Activated naive CD4-positive, alpha-beta T cell treated with anti-CD3 and anti-CD28 coated beads, Interleukin-2, amount 50 U/mL, for 16 hours (primary cell): ENCODE results near the gene PMCH.
"Not testable (repeated sequence)": the region's sequence is repeated elsewhere in the genome, so short reads cannot be mapped to it uniquely, and the experiment has no call there.

Experiments used
- DNase-seq: peaks from one replicate; pipeline ENCODE4 v3.0.0-alpha.2; 2020

Gene PMCH, protein sequence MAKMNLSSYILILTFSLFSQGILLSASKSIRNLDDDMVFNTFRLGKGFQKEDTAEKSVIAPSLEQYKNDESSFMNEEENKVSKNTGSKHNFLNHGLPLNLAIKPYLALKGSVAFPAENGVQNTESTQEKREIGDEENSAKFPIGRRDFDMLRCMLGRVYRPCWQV

DNA sequence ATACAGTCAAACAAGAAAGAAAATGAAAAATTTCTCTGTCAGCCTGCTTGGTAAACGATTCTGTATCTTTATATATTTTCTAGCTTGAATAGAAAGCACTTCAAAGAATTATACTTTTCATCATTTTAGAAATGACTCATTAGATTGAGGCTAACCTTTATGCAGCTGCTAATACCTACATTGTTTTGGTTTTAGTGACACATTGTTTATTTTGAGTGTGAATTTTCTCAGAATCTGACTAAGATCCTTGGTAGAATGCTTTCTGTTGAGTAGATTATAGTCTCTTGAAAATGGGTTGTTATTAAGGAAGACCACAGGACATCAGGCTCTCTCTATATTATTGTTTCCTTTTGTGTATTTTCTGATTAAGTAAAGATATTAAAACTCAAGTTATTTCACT is at the start of gene PMCH:
TSS of gene PMCH (minus strand) at position 45 of the 400 bp plus-strand sequence. CDS start 63 bp downstream, outside the sequence.
- no peak for DNase-seq

DNA sequence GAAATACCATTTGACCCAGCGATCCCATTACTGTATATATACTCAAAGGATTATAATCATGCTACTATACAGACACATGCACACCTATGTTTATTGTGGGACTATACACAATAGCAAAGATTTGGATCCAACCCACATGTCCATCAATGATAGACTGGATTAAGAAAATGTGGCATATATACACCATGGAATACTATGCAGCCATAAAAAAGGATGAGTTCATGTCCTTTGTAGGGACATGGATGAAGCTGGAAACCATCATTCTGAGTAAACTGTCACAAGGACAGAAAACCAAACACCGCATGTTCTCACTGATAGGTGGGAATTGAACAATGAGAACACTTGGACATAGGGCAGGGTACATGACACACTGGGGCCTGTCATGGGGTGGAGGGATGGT is 43.2 kb upstream of the PMCH start:
- DNase-seq: not testable (repeated sequence)

DNA sequence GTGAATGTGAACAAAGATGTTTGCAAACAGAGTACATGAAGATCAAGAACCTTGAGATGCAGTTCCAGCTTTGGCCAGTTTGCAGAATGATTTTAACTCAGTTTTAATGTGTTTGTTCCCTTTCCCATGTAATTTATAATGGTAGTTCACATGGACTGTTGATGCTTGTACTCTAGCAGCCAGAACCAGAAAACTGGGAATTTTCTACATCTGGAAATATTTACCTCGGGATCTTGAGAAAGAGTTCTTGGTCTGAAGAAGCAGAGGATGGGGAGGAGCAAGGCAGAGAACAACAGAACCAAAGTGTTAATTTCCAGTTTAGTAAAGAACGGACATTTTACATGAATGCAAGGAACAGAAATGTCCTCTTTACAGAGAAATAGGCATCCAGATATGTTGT is 37.0 kb upstream of the PMCH start:
- DNase-seq: no peak

DNA sequence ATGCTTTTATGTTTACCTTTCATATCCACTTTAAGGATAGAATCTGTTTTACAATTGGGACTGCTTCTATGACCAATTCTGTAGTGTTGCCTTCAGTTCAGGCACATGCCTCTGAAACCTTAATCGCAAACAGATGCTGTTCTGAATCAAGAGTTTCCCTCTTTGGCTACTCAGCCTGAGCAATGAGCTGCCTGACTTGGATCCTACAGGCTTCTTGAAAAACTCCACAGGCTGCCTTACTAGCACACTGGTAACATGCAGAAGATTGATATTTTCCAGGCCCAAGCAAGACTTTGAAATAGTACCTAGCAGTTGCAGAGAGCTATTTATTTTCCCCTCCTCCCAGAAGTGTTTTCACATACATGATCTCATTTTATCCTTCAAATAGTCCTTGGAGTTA is 34.8 kb upstream of the PMCH start:
- DNase-seq: no peak

DNA sequence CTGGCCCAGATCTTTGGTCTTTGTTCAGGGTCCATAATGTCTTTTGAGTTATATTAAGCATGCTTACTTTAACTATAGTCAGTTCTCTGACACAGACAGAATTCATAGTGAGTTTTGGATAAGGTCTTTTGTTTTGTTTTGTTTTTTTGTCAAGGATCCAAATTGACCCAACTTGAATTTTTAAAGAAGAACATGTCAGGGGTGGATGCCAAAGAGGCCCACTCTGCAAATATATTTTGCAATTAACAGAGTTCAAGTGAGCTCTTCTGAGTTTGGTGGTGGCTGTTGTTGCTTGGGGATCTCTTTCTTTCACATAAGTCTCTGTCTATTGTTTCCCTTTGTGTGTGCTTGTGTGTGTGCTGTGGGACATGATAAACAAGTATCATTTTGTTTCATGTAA is 34.4 kb upstream of the PMCH start:
- no peak for DNase-seq

DNA sequence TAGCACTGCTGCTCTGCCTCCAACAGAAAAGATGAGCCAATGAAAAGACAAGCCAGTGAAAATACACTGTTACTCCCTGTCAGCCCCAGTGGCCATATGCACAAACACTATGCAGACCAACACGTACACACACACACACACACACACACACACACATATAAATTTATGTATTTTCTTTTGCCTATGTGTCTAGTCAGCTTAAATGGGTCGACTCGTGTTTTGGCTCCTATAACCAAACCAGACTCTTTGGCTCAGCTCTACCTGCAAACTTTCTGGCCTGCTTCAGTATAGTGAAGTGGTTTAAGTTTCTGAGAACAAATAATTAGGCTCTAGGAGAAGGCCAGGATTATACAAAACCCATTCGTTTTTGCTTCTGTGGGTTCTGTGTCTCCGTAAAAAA is 30.3 kb upstream of the PMCH start:
- no peak for DNase-seq

DNA sequence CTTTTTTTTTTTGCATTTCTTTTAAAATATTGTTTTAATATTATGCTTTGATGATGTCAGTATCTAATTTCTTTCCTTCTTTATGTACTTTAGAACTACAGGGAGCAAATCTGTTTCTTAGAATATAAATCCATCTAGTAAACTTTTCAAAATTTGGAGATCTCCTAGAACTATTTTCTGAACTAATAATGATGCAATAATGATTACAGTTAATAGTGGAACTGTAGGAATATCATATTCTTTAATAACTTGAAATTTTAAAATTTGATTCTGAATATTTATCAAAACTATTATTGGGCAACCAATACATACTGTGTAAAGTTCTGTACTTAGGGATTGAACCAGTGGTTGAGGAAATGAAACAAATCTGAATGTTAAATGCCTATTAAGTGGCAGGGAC is 23.1 kb upstream of the PMCH start:
- DNase-seq: no peak

DNA sequence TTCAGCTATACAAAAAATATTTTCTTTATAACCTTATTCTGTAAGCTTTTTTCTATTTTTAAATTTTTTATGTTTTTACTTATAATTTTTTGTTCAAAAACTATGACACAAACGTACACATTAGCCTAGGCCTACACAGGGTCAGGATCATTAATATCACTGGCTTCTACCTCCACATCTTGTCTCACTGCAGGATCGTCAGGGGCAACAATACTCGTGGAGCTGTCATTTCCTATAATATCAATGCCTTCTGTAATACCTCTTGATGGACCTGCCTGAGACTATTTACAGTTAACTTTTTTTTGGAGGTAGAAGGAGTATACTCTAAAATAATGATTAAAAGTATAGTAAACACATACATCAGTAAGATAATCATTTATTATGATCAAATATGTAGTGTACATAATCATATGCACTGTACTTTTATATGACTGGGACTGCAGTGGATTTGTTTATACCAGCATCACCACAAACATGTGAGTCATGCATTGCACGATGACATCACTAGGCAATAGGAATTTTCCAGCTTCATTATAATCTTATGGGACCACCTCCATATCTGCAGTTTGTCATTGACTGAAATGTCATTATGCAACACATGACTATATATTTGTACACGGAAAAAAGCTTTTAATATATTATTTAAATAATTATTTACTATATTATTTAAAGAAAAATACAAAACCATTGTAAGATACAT is 18.5 kb upstream of the PMCH start:
- DNase-seq: no peak

DNA sequence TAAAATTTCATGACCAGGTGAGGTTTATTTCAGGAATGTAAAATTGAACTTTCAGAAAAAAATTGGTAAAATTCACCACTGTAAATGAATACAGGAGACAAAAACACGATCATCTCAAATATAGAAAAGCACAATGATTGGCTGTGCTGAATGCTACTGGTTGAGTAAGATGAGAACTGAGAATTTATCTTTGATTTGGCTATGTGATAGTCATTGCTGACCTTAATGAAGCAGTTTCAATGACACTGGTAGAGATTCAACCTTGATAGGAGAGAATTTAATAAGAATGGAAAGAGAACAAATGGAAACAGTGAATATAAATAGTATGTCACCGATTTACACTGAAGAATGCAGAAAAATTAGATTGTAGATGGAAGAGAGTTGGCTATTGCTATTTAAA is 6.4 kb upstream of the PMCH start:
- no peak for DNase-seq

DNA sequence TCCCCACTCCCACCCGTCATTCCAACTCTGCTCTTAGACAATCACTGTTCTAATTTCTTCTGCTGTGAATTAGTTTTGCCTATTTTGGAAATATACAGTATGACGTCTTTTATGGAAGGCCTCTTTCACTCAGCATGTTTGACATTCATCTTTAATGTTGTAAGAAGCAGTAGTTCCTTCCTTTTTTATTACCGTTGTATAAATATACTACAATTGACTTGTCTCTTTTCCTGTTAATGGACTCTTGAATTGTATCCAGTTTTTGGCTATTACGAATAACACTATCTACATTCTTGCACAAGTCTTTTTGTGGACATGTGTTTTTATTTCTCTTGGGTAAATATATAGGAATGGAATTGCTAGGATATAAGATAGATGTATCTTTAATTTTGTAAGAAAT is 4.9 kb upstream of the PMCH start:
- no peak for DNase-seq

DNA sequence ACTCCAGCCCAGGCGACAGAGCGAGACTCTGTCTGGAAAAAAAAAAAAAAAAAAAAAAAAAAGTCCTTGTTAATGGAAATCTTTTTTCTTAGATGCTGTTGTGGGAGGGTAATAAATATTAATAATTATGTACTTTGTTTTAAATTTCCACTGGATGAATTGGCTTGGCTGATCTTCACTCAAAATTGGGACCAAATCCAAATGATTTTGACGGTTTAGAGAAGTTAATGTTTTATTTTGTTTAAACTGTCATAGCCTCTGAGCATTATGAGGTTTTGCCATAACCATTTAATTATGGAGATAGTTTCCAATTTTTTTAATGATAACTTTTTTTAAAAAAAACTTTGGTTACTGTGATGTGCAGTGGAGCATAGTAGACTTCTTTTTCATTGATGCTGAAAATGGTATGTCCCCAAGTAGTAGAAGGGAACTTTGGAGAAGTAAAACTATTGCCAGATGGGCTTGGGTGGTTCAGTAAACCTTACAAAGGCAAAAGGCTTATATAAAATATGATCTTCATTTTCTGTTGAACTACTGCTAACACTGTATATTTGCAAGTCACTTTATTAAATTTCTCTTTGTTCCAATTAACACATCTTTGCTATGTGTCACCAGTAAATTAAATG is 3.9 kb upstream of the PMCH start:
- no peak for DNase-seq

DNA sequence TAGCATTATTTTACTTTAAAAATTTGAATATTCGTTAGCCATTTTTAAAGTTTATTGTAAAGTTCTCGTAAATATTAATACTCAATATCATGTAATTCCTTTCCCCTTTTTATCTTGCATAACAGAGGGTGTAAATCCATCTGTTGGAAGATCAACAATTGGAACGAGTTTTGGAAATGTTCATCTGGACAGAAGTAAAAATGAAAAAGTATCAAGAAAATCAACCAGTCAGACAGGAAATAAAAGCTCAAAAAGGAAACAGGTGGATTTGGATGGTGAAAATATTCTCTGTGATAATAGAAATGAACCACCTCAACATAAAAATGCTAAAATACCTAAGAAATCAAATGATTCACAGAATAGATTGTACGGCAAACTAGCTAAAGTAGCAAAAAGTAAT is 1.8 kb downstream of the PMCH start:
- no peak for DNase-seq

DNA sequence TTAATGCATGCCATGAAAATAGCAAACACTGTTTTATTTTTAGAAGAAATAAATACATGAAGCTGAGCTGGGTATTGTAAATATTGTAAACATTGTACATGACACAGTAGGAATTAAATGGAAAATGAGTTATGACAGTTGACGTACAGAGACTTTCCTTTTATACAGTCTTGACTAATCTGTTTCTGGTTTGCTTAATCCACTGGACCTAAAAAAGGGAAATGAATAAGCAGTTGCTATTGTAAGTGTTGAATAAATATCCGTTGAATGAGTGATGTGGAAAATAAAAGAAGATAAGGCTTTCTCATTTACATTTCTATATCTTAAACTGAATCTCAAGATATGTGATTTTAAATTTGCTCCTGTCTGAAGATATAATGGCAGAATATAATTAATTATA is 15.0 kb downstream of the PMCH start:
- DNase-seq: no peak

DNA sequence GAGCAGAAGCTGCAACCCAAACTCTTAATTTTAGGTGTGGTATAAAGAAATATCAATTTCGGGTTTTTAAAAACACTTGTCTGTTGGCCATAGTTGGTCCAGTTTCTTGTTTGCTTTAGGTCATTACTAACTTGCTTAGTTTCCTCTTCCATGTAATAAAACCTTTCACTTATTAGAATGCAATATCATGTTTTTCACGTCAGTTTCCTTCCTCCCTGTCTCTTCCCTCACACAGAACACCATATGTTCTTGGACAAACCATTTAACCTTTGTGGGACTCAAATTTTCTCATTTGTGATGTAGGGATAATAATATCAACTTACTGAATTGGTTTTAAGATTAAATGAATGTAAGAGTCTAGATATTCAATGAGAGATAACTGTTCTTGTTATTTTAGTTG is 22.9 kb downstream of the PMCH start:
- DNase-seq: no peak

DNA sequence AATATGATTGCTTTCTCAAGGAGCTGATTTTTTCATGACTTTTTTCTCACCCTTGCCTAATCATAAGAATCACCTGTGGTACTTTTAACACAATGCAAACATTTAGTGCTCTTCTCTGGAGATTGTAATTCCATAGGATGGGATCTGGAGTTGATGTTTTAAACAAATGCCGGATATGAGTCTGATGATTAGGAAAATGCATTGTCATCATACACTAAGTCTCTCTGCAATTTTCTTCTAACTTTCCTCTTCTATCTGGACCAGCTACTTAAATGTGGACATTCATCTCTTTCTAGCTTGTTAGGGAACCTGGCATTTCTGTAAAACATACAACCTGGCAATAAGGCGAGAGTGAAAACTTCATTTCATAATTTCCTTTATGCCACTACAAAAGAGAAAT is 23.5 kb downstream of the PMCH start:
- no peak for DNase-seq

DNA sequence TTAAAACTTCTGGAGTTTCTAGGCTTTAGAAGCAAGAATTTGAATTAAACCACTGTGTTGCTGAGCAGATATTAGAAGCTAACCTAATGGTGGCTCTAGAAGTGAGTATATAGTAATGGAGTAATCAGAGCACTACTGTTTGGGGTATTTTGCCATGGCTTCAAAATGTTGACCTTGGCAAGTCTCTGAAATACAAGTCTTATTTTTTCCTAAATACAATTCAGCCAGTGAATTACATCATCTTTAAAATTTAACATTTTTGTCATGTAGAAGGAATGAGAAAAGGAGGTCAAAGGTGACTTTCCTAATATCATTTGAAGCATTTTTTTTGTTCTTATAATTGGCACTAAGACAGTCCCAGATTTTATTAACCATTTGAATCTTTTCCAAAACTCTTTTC is 25.2 kb downstream of the PMCH start:
- DNase-seq: no peak

DNA sequence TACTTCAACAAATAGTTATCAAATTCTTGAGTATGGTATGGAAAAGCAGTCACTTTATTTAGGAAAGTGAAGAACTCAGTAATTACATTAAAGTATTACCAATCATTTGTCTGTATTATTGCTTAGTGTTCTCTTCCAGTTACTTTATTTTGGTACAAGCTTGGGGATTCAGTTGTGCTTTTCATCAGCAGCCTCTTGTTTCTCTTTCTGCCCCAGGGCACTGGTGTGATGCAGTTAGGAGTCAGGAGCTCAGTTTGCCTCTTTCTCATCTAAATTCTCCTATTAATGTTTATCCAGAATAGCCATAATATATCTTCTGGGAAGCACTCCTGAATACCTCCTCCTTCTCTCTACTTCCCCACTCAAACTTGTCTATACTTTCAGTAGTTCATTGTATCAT is 25.7 kb downstream of the PMCH start:
- DNase-seq: no peak

DNA sequence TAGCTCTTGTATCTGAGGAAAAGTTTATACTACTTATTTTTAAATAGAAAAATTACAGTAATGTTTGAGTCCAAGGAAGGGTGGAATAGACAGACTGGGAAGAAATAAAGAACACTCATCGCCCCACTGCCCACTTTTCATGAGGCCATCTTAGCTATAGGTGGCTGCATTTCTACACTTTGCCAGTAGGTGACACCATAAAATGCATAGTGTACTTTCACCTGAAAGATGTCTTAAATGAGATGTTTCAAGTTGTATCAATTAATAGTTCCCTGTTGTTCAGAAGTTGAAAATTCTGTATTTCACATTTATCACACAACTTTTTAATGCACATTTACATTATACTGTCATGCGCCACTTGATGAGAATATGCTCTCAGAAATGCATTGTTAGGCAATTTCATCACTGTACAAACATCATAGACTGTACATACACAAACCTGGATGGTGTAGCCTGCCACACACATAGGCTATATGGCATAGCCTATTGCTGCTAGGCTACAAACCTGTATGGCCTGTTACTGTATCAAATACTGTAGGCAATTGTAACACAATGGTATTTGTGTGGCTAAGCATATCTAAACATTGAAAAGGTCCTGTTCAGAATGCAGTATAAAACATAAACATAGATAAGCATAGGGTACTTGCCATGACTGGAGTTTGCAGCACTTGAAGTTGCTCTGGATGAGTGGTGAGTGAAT is 27.6 kb downstream of the PMCH start:
- DNase-seq: no peak

DNA sequence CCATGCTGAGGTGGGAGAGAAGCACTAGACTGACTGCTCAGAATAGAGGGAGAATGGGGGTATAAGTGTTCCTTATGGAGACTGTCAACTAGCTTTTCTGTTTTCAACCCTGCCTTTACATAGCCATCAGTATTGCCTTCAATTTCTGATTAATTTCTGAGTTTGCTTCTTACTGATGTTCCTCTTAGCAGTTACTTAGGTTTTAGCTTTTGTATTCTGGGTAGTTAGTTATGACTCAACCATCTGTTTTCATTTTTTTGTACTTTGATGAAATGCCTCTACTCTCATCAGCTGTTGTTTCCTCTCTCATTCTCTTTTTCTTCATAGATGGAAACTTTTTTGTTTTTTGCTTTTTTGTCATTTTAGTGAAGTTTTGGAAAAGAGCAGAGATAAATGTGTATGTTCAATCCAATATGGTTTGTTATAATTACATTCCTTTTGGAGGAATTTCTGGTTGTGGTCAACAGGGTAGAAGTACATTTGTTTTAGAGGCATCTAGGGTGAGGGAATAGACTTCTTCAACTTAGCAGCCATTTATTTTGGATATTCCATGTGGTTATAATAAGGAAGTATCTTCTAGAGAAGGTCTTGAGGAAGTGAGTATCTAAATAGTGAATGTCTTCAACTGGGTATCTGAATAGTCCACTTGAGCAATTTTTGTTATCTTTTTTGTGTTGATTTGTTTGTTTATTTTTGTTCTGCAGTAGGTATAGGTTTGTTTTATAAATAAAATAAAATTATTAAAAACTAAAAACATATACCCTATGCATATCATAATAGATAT is 29.6 kb downstream of the PMCH start:
- no peak for DNase-seq

DNA sequence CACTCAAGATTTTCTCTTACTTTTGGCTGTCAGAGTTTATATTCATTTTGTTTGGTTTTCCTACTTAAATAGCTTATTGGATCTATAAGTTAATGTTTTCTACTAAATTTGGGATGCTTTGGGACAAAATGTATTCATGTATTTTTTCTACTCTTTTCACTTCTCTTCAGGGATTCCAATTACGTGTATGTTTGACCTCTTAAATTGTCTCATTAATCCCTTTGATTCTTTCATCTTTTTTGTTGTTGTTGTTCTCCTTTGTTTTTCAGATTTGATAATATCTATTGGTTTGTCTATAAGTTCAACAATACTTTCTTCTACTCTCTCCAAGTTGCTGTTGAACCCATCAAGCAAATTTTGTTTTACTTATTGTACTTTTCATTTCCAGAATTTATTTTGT is 34.2 kb downstream of the PMCH start:
- no peak for DNase-seq

DNA sequence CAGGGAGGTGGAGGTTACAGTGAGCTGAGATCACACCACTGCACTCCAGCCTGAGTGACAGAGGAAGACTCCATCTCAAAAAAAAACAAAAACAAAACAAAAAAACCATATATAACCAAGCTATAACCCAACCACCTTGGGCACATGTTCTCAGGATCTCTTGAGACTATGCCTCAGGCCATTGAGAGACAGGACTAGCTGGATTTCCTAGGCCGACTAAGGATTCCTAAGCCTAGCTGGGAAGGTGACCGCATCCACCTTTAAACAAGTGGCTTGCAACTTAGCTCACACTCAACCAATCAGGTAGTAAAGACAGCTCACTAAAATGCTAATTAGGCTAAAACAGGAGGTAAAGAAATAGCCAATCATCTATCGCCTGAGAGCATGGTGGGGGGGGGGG is 42.4 kb downstream of the PMCH start:
- not testable (repeated sequence) for DNase-seq

DNA sequence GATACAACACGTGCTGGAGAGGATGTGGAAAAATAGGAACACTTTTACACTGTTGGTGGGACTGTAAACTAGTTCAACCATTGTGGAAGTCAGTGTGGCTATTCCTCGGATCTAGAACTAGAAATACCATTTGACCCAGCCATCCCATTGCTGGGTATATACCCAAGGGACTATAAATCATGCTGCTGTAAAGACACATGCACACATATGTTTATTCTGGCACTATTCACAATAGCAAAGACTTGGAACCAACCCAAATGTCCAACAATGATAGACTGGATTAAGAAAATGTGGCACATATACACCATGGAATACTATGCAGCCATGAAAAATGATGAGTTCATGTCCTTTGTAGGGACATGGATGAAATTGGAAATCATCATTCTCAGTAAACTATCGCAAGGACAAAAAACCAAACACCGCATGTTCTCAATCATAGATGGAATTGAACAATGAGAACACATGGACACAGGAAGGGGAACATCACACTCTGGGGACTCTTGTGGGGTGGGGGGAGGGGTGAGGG is 50.5 kb downstream of the PMCH start:
- DNase-seq: not testable (repeated sequence)
